ENCODE data around the gene CASP2.

CASP2 gene

GRCh38 chr7:143343596-143343995 lies 55.4 kb downstream of the CASP2 start:
- no peak for DNase-seq

- DNase-seq, result peak; percentile 70
Observed at GRCh38 chr7:143345428-143345900, 57.3 kb downstream of the CASP2 start.

GRCh38 chr7:143346018-143346417 lies 57.9 kb downstream of the CASP2 start:
- DNase-seq, result no peak

GRCh38 chr7:143347950-143348349 lies 59.8 kb downstream of the CASP2 start:
- DNase-seq, result no peak

GRCh38 chr7:143351060-143351459 lies 62.9 kb downstream of the CASP2 start:
- no peak for DNase-seq

GRCh38 chr7:143351574-143351973 lies 63.4 kb downstream of the CASP2 start:
- no peak for DNase-seq

GRCh38 chr7:143352531-143353002 lies 64.4 kb downstream of the CASP2 start:
- DNase-seq, result no peak

- DNase-seq, result no peak
Observed at GRCh38 chr7:143354376-143354775, 66.2 kb downstream of the CASP2 start.

- no peak for DNase-seq
Observed at GRCh38 chr7:143354965-143355364, 66.8 kb downstream of the CASP2 start.

GRCh38 chr7:143355450-143356385 lies 67.6 kb downstream of the CASP2 start:
- no peak for DNase-seq

GRCh38 chr7:143356414-143357050 lies 68.4 kb downstream of the CASP2 start:
- DNase-seq, result no peak

All from activated CD4-positive, alpha-beta T cell treated with anti-CD3 and anti-CD28 coated beads, Interleukin-10, Interleukin-2, amounts not matched to agents 100 ng/mL and 50 ng/mL, durations not matched to agents 16 hours and 8 hours (primary cell).